DOHH2 (cell line): ENCODE measurements around the gene CYP46A1.

Experiments
- CTCF ChIP-seq: fragments of 200-600 bp; sonication (generic); IDR thresholded peaks from one replicate; pipeline ENCODE4 v1.5.1; 2014; ENCODE audit warnings: antibody characterized with exemption, mild to moderate bottlenecking, low read depth, low read length; ENCODE audit not compliant: poor library complexity, severe bottlenecking
- EZH2phosphoT487 ChIP-seq: fragments of 200-600 bp; sonication (generic); IDR thresholded peaks from 2 replicates; pipeline ENCODE4 v1.6.1; 2017; ENCODE audit warnings: borderline replicate concordance, mild to moderate bottlenecking, antibody characterized with exemption, low read length, moderate library complexity, mixed read lengths

DNA sequence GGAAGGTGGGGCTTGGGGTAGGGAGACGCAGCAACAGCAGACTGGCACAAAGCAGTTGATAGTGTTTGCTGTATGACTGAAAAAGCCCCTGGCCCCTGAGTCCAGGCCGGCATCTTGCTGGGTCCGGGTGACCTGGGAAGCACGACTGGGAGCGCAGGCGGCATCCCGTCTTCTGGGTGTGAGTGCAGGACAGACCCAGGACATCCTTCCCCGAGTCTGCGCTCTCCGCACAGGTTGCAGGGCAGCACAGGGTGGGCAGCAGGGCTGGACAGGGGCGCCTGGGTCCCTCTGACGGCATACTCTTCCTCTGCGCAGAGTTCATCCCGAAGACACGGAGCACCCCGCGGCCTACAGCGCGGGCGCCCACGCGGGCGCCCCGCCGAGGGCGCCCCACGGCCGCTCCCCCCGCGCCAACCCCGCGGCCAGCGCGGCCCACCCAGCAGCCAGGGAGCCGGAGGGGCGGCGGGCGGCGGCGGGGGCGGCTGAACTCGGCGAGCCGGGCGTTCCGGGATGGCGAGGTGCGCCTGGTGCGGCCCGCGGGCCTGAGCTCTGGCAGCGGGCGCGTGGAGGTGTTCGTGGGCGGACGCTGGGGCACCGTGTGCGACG lies 9.2 kb upstream of the CYP46A1 start:
- TF ChIP-seq CTCF = no peak
- TF ChIP-seq EZH2phosphoT487 = no peak
